H1 (cell line): ENCODE results near the gene TMEM117. TPM values are rescaled to one million over a fixed set of nuclear protein-coding genes. Genes with fewer than 3 reads are reported as not detected.

ENCODE experiments used
- CTCF ChIP-seq, 3 experiments: IDR thresholded peaks; 1 replicate in 2 of 3; 2 replicates in 1 of 3; pipeline versions ENCODE4 v1.5.1 to v1.6.1; 2011; ENCODE audit warnings: low read length in 3 of 3, mild to moderate bottlenecking in 3 of 3, inconsistent platforms in 2 of 3, low read depth in 1 of 3, moderate library complexity in 1 of 3; ENCODE audit not compliant: insufficient read depth in 1 of 3; ENCODE audit errors: control extremely low read depth in 1 of 3
- E2F6 ChIP-seq: IDR thresholded peaks from 2 replicates; pipeline ENCODE4 v1.6.1; 2012; ENCODE audit warnings: inconsistent platforms
- EZH2 ChIP-seq: fragments of 200-600 bp; sonication (generic); IDR thresholded peaks from 2 replicates; pipeline ENCODE4 v1.7.1; 2012; ENCODE audit warnings: low read depth, mild to moderate bottlenecking, moderate library complexity, low read length, inconsistent platforms; ENCODE audit not compliant: severe bottlenecking
- FOSL1 ChIP-seq: IDR thresholded peaks from 2 replicates; pipeline ENCODE4 v1.6.1; 2011; ENCODE audit warnings: mild to moderate bottlenecking, low read depth, low read length, moderate library complexity; ENCODE audit not compliant: insufficient read depth
- NANOG ChIP-seq: IDR thresholded peaks from 2 replicates; pipeline ENCODE4 v1.6.1; 2011; ENCODE audit warnings: low read length, low read depth, mild to moderate bottlenecking, inconsistent platforms; ENCODE audit not compliant: insufficient read depth, poor library complexity, severe bottlenecking
- RBBP5 ChIP-seq: IDR thresholded peaks from 2 replicates; pipeline ENCODE4 v1.7.1; 2012; ENCODE audit warnings: low read depth, mild to moderate bottlenecking, inconsistent platforms, low read length, moderate library complexity, borderline replicate concordance
- ZNF274 ChIP-seq: IDR thresholded peaks from 2 replicates; pipeline ENCODE4 v1.7.0; 2012; ENCODE audit warnings: low read length, borderline replicate concordance; ENCODE audit errors: extremely low read depth
- polyA plus RNA-seq, 7 experiments: library from polyadenylated mRNA; depleted of rRNA in 3 of 7; stranded (reverse) in 5 of 7; unstranded in 2 of 7; fragments of >200 nt in 5 of 7; fragments of 200-250 nt in 2 of 7; gene quantifications; 1 replicate in 5 of 7; 2 replicates in 1 of 7; 4 replicates in 1 of 7; pipeline versions ENCODE4 v1.2.1 to v1.2.3, GENCODE V29; 2011 to 2013; ENCODE audit warnings: missing spikeins in 2 of 7, mixed read lengths in 2 of 7
- total RNA-seq: library from RNA; stranded (reverse); fragmentation: NEBNext Ultra II Directional; extraction: Animal tissue kit (Norgen Biotek cat#: 25700); gene quantifications from 2 replicates; pipeline ENCODE4 v1.2.1, GENCODE V29; 2021

The TMEM117 gene
- total and polyA plus RNA-seq, 2 of the 8 experiments (the other 6 are each of a cell fraction or from before 2014, with no cell fraction given): 0.80 to 1.4 TPM

- TF ChIP-seq CTCF (IDR thresholded peaks at IDR 0.05; ENCODE audit: control extremely low read depth in 1 of 3, insufficient read depth in 1 of 3, low read depth in 1 of 3, low read length in 3 of 3): no peak
- no peak for TF ChIP-seq NANOG
- TF ChIP-seq EZH2: no peak
- TF ChIP-seq ZNF274: no peak
- no peak for TF ChIP-seq RBBP5
- TF ChIP-seq E2F6: no peak
- no peak for TF ChIP-seq FOSL1
Observed at GRCh38 chr12:43827093-43827492, 8.8 kb upstream of the TMEM117 start (continued).
